H9 (cell line): ENCODE results near the gene FANCC. TPM values are rescaled to one million over a fixed set of nuclear protein-coding genes. Genes with fewer than 3 reads are reported as not detected.

Experiments
- DNase-seq: peaks from one replicate; pipeline ENCODE4 v3.0.0-alpha.2; 2017
- H2AFZ ChIP-seq: one replicate; pipeline ENCODE4 v1.6.1; 2013; ENCODE audit warnings: mild to moderate bottlenecking, low read length, control low read depth, moderate library complexity
- H2AK5ac ChIP-seq: 2 replicates; pipeline ENCODE4 v1.6.1; 2013; ENCODE audit warnings: low read length, control low read depth, mixed read lengths; ENCODE audit not compliant: insufficient read length
- H2BK120ac ChIP-seq: one replicate; pipeline ENCODE4 v1.6.1; 2013; ENCODE audit warnings: low read depth, mild to moderate bottlenecking, low read length, control low read depth, inconsistent platforms; ENCODE audit not compliant: poor library complexity, severe bottlenecking
- H2BK12ac ChIP-seq: 2 replicates; pipeline ENCODE4 v1.6.1; 2013; ENCODE audit warnings: low read length, control low read depth, mixed read lengths, low read depth; ENCODE audit not compliant: insufficient read length
- H2BK15ac ChIP-seq: 2 replicates; pipeline ENCODE4 v1.6.1; 2013; ENCODE audit warnings: low read depth, low read length, control low read depth
- H2BK20ac ChIP-seq: one replicate; pipeline ENCODE4 v1.6.1; 2013; ENCODE audit warnings: low read depth, mild to moderate bottlenecking, low read length, control low read depth, inconsistent platforms; ENCODE audit not compliant: poor library complexity, severe bottlenecking
- H2BK5ac ChIP-seq: 2 replicates; pipeline ENCODE4 v1.6.1; 2013; ENCODE audit warnings: low read length, control low read depth, mixed read lengths; ENCODE audit not compliant: insufficient read length
- H3K14ac ChIP-seq: 2 replicates; pipeline ENCODE4 v1.6.1; 2013; ENCODE audit warnings: low read length, control low read depth; ENCODE audit not compliant: insufficient read depth
- H3K18ac ChIP-seq: 2 replicates; pipeline ENCODE4 v1.6.1; 2013; ENCODE audit warnings: low read depth, mild to moderate bottlenecking, mixed read lengths, low read length, control low read depth; ENCODE audit not compliant: insufficient read length
- H3K23ac ChIP-seq: 2 replicates; pipeline ENCODE4 v1.6.1; 2013; ENCODE audit warnings: low read length, control low read depth, mixed read lengths, low read depth; ENCODE audit not compliant: insufficient read length
- H3K23me2 ChIP-seq: 2 replicates; pipeline ENCODE4 v1.6.1; 2013; ENCODE audit warnings: low read depth, mild to moderate bottlenecking, mixed read lengths, low read length, control low read depth; ENCODE audit not compliant: insufficient read length, poor library complexity, severe bottlenecking
- H3K27ac ChIP-seq: 2 replicates; pipeline ENCODE4 v1.5.1; 2013; ENCODE audit warnings: low read length, control low read depth, mixed read lengths, low read depth; ENCODE audit not compliant: insufficient read length
- H3K27me3 ChIP-seq: 2 replicates; pipeline ENCODE4 v1.6.1; 2013; ENCODE audit warnings: low read length, control low read depth, inconsistent platforms; ENCODE audit not compliant: insufficient read depth
- H3K4ac ChIP-seq: 2 replicates; pipeline ENCODE4 v1.6.1; 2013; ENCODE audit warnings: low read depth, mild to moderate bottlenecking, control low read depth, inconsistent platforms, low read length, moderate library complexity
- H3K4me1 ChIP-seq: 2 replicates; pipeline ENCODE4 v1.6.1; 2013; ENCODE audit warnings: low read length, control low read depth, inconsistent platforms; ENCODE audit not compliant: insufficient read depth
- H3K4me2 ChIP-seq: 2 replicates; pipeline ENCODE4 v1.6.1; 2013; ENCODE audit warnings: low read length, control low read depth, mixed read lengths; ENCODE audit not compliant: insufficient read length, insufficient read depth
- H3K56ac ChIP-seq: 2 replicates; pipeline ENCODE4 v1.6.1; 2013; ENCODE audit warnings: low read depth, mild to moderate bottlenecking, mixed read lengths, low read length, control low read depth; ENCODE audit not compliant: insufficient read length
- H3K79me1 ChIP-seq: 2 replicates; pipeline ENCODE4 v1.6.1; 2013; ENCODE audit warnings: low read depth, mild to moderate bottlenecking, moderate library complexity, low read length, control low read depth, inconsistent platforms; ENCODE audit not compliant: insufficient read depth, poor library complexity, severe bottlenecking
- H3K79me2 ChIP-seq: 2 replicates; pipeline ENCODE4 v1.6.1; 2013; ENCODE audit warnings: low read length, control low read depth, inconsistent platforms; ENCODE audit not compliant: insufficient read depth
- H3K9ac ChIP-seq: 2 replicates; pipeline ENCODE4 v1.6.1; 2013; ENCODE audit warnings: low read length, control low read depth, mixed read lengths; ENCODE audit not compliant: insufficient read length; ENCODE audit errors: extremely low read depth
- H3K9me3 ChIP-seq: one replicate; pipeline ENCODE4 v1.6.1; 2013; ENCODE audit warnings: low read depth, low read length, inconsistent platforms; ENCODE audit not compliant: control insufficient read depth
- H3T11ph ChIP-seq: one replicate; pipeline ENCODE4 v1.6.1; 2013; ENCODE audit warnings: mild to moderate bottlenecking, low read length, control low read depth, inconsistent platforms
- H4K20me1 ChIP-seq: one replicate; pipeline ENCODE4 v1.6.1; 2013; ENCODE audit not compliant: control insufficient read depth, insufficient read length, insufficient read depth
- H4K5ac ChIP-seq: 2 replicates; pipeline ENCODE4 v1.6.1; 2013; ENCODE audit warnings: low read depth, mild to moderate bottlenecking, mixed read lengths, low read length, control low read depth; ENCODE audit not compliant: insufficient read length
- H4K8ac ChIP-seq: replicated peaks from 2 replicates; pipeline ENCODE4 v1.6.1; 2013; ENCODE audit warnings: low read length, control low read depth, mixed read lengths, low read depth; ENCODE audit not compliant: insufficient read length
- H4K91ac ChIP-seq: 2 replicates; pipeline ENCODE4 v1.6.1; 2013; ENCODE audit warnings: low read depth, mild to moderate bottlenecking, moderate library complexity, mixed read lengths, low read length, control low read depth; ENCODE audit not compliant: insufficient read length
- H3K27ac Mint-ChIP-seq, 3 experiments: 2 replicates in 2 of 3; 3 replicates in 1 of 3; pipeline ENCODE4 v1.8.0; 2020 to 2021; ENCODE audit warnings: mixed read lengths in 3 of 3, mild to moderate bottlenecking in 1 of 3, moderate library complexity in 1 of 3
- H3K27me3 Mint-ChIP-seq: 2 replicates; pipeline ENCODE4 v1.8.0; 2021; ENCODE audit warnings: low read depth, mild to moderate bottlenecking, moderate library complexity, mixed read lengths
- H3K36me3 Mint-ChIP-seq, 3 experiments: 2 replicates in 2 of 3; 3 replicates in 1 of 3; pipeline ENCODE4 v1.8.0; 2020 to 2021; ENCODE audit warnings: low read depth in 3 of 3, mixed read lengths in 3 of 3; ENCODE audit not compliant: insufficient read depth in 1 of 3
- H3K4me1 Mint-ChIP-seq, 2 experiments: 2 replicates each; pipeline ENCODE4 v1.8.0; 2020; ENCODE audit warnings: mixed read lengths in 2 of 2
- H3K4me3 Mint-ChIP-seq, 2 experiments: 2 replicates in 1 of 2; 3 replicates in 1 of 2; pipeline ENCODE4 v1.8.0; 2020 to 2021; ENCODE audit warnings: mild to moderate bottlenecking in 2 of 2, mixed read lengths in 2 of 2, moderate library complexity in 1 of 2
- H3K9me3 Mint-ChIP-seq, 2 experiments: 2 replicates in 1 of 2; 3 replicates in 1 of 2; pipeline ENCODE4 v1.8.0; 2020; ENCODE audit warnings: mild to moderate bottlenecking in 2 of 2, mixed read lengths in 2 of 2, moderate library complexity in 1 of 2
- WGBS: extraction: QIAGEN DNeasy Blood & Tissue Kit; methylation state at CpG from one replicate; pipeline ENCODE4 v1.1.7; 2013; ENCODE audit warnings: missing lambda C conversion rate, low lambda C conversion rate, mixed read lengths; ENCODE audit not compliant: insufficient read length; ENCODE audit errors: extremely low coverage; 5-methylcytosine and 5-hydroxymethylcytosine counted together
- total RNA-seq: library from RNA; stranded (reverse); gene quantifications from 2 replicates; pipeline ENCODE4 v1.2.1, GENCODE V29; 2021
- TF ChIP-seq, protein P1 (sequence below): fragments of 200-600 bp; sonication (generic); conservative IDR thresholded peaks from 3 replicates; pipeline ENCODE4 v1.8.0; 2021; ENCODE audit warnings: antibody characterized with exemption, mild to moderate bottlenecking

The FANCC gene
- total RNA-seq, 1 experiment from 2014 or later = 14.6 TPM

DNA sequence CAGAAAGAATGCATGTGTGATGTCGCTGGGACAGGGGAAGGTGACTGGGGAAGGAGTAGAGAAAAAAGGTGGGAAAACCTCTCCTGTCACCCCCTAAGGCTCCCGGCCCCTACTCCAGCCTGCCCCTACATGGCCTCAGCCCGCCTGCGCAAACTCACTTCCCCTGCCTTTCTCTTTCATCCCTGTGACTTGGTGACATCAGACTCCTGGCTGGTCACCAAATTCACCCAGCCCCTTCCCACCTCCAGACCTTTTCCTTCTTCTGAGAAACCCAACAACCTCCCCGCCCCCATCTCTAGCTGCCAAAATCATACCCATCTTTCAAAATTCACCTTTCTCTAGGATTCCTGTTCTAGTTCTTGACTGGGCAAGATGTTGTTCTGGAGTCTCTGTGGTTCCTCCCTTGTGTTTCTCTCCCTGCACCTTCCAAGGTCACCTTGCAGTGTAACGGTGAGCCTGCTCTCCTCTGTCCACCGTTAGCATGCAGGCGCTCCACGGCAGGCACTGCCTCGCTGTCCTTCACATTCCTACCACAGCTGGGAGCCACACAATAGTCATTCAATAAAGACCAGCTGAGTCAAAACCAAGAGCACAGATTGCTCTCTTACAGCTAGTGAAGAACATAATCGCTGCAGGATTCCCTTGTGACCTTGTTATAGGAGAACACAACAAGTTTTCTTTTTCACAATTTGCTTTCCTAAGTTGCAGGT lies 134.5 kb downstream of the FANCC start:
- Histone ChIP-seq H2BK120ac (no peak overlapping the region), H4K5ac (no peak overlapping the region), H3T11ph (no peak overlapping the region), H3K27ac (no peak overlapping the region), H3K4me1 (no peaks in the 10 kb centered on the region), H4K91ac (no peak overlapping the region), H3K23me2 (no peaks in the 10 kb centered on the region), H3K56ac (no peak overlapping the region), H3K9ac (no peak overlapping the region), H3K14ac (no peak overlapping the region), H3K4ac (no peak overlapping the region), H3K9me3 (no peaks in the 10 kb centered on the region), H4K8ac (no peak overlapping the region), H2AK5ac (no peak overlapping the region), H2BK5ac (no peak overlapping the region), H2BK12ac (no peak overlapping the region), H2BK15ac (no peak overlapping the region), H3K4me2 (no peak overlapping the region), H2BK20ac (no peak overlapping the region), H3K79me2 (no peaks in the 10 kb centered on the region), H3K27me3 (no peaks in the 10 kb centered on the region), H3K23ac (no peak overlapping the region), H2AFZ (no peak overlapping the region), H4K20me1 (peaks cover 3% of the 10 kb centered on the region), H3K79me1 (no peaks in the 10 kb centered on the region), H3K18ac (no peak overlapping the region)
- peak; percentile 72 for DNase-seq
- Mint-ChIP-seq H3K27me3 (no peaks in the 10 kb centered on the region; the same call in 1 of the 2 replicates), H3K4me1 (peaks cover 14 to 19% of the 10 kb centered on the region in 2 experiments), H3K27ac (peak overlapping the region in 2 of 3 experiments; percentile 5 to 78; a peak in 3 of 7 replicates), H3K36me3 (no peaks in the 10 kb centered on the region), H3K4me3 (no peak overlapping the region), H3K9me3 (no peaks in the 10 kb centered on the region)
- TF ChIP-seq, protein P1, sequence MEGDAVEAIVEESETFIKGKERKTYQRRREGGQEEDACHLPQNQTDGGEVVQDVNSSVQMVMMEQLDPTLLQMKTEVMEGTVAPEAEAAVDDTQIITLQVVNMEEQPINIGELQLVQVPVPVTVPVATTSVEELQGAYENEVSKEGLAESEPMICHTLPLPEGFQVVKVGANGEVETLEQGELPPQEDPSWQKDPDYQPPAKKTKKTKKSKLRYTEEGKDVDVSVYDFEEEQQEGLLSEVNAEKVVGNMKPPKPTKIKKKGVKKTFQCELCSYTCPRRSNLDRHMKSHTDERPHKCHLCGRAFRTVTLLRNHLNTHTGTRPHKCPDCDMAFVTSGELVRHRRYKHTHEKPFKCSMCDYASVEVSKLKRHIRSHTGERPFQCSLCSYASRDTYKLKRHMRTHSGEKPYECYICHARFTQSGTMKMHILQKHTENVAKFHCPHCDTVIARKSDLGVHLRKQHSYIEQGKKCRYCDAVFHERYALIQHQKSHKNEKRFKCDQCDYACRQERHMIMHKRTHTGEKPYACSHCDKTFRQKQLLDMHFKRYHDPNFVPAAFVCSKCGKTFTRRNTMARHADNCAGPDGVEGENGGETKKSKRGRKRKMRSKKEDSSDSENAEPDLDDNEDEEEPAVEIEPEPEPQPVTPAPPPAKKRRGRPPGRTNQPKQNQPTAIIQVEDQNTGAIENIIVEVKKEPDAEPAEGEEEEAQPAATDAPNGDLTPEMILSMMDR = peak; percentile 67
- no CpG with 5 or more reads among the region's 11 CpGs for WGBS
